OCI-LY3 (cell line): Measurements from ENCODE around the gene CEP131.

Experiments used
- H2AFZ ChIP-seq: fragments of 200-600, 300-600 bp; shearing (Covaris generic); 2 replicates; pipeline ENCODE4 v1.6.0; 2014; ENCODE audit warnings: antibody characterized with exemption, low read depth, low read length
- H3K27ac ChIP-seq: fragments of 200-600, 300-600 bp; sonication (generic); 2 replicates; pipeline ENCODE4 v1.5.1; 2014; ENCODE audit warnings: mild to moderate bottlenecking, low read length, moderate library complexity, mixed read lengths
- H3K27me3 ChIP-seq: fragments of 200-600, 300-600 bp; sonication (generic); 2 replicates; pipeline ENCODE4 v1.6.1; 2014; ENCODE audit warnings: low read depth, low read length, mixed read lengths
- H3K36me3 ChIP-seq: fragments of 200-600, 300-600 bp; sonication (generic); replicated peaks from 2 replicates; pipeline ENCODE3; 2014; ENCODE audit warnings: low read depth, low read length, mixed read lengths
- H3K4me1 ChIP-seq: fragments of 300-600, 200-600 bp; sonication (generic); 2 replicates; pipeline ENCODE4 v1.6.1; 2014; ENCODE audit warnings: low read length, mixed read lengths
- H3K4me2 ChIP-seq: fragments of 200-600, 300-600 bp; sonication (generic); 2 replicates; pipeline ENCODE4 v1.6.1; 2014; ENCODE audit warnings: low read length, mixed read lengths
- H3K4me3 ChIP-seq: fragments of 300-600, 200-600 bp; sonication (generic); 2 replicates; pipeline ENCODE4 v1.5.1; 2014; ENCODE audit warnings: antibody characterized with exemption, mild to moderate bottlenecking, low read length, moderate library complexity
- H3K79me2 ChIP-seq: fragments of 300-600, 200-600 bp; shearing (Covaris generic); 2 replicates; pipeline ENCODE4 v1.6.1; 2014; ENCODE audit warnings: mild to moderate bottlenecking, low read length, mixed read lengths
- H3K9ac ChIP-seq: fragments of 300-600, 200-600 bp; shearing (Covaris generic); 2 replicates; pipeline ENCODE4 v1.6.0; 2014; ENCODE audit warnings: mild to moderate bottlenecking, low read length, moderate library complexity
- H3K9me3 ChIP-seq: fragments of 200-600, 300-600 bp; shearing (Covaris generic); 2 replicates; pipeline ENCODE4 v1.6.1; 2014; ENCODE audit warnings: low read length, mixed read lengths; ENCODE audit not compliant: insufficient read depth
- H4K20me1 ChIP-seq: fragments of 200-600, 300-600 bp; sonication (generic); 2 replicates; pipeline ENCODE4 v1.6.1; 2016; ENCODE audit warnings: low read length, mixed read lengths; ENCODE audit not compliant: insufficient read depth
- EZH2phosphoT487 ChIP-seq: fragments of 200-600 bp; shearing (Covaris generic); IDR thresholded peaks from 2 replicates; pipeline ENCODE4 v1.6.1; 2018; ENCODE audit warnings: antibody characterized with exemption, mixed run types, low read depth
- TF ChIP-seq, protein P1 (sequence below): fragments of 200-600, 300-600 bp; sonication (generic); IDR thresholded peaks from 2 replicates; pipeline ENCODE4 v1.5.1; 2014; ENCODE audit warnings: antibody characterized with exemption, low read length, low read depth

Gene CEP131

DNA sequence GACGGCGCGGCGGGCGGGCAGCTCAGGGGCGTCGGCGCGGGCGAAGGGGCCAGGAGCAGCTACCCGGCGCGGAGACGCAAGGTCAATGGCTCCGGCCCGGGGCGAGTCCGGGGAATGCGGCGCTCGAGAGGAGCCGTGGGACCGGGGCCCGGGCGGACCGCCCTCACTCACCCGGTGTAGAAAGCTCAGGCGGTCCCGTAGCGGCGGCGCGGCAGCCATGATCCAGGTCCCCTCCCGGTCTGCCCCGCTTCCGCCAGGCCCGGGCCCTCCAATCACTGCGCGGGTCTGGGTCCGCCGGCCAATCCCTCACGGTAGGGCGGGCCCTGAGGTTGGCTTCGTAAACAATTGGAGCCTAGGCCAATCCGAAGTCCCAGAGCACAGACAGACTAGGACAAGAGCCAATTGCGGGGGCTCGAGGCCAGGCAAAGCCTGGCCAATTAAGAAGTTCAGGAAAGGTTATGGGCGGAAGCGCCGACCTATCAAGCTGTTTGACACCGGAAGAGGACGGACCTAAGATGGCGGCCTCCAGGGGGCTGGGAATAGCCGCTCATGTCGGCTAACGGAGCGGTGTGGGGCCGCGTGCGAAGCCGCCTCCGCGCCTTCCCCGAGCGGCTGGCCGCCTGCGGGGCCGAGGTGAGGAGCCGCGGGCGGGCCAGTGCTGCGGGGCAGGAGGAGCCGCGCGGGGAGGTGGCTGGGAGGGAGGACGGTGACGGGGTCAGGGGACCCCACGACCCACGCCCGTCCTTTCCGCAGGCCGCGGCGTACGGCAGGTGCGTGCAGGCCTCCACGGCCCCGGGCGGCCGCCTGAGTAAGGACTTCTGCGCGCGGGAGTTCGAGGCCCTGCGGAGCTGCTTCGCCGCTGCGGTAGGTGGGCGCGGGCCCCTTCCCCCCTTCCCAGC lies 16.3 kb upstream of the CEP131 start, which contains the start of the genes NDUFAF8 and TEPSIN:
NDUFAF8 (plus strand) TSS at position 504 of the 899 bp plus-strand sequence; CDS start at position 550, 46 bp downstream.
TEPSIN (minus strand) TSS at position 241 of the 899 bp plus-strand sequence; CDS start at position 219, 22 bp downstream.
- Histone ChIP-seq H3K4me3 (peak within 1 kb of the TSS; percentile 92), H2AFZ (no peak within 1 kb of the TSS), H4K20me1 (0 out of 2 replicates have a peak, but pooled peaks cover 4% of the 10 kb centered on the region), H3K4me2 (peak within 1 kb of the TSS; percentile 96), H3K4me1 (peaks cover 23% of the 10 kb centered on the region), H3K9me3 (no peaks in the 10 kb centered on the region), H3K79me2 (peaks cover 41% of the 10 kb centered on the region), H3K27me3 (no peaks in the 10 kb centered on the region), H3K9ac (peak within 1 kb of the TSS; percentile 78), H3K36me3 (peaks cover 18% of the 10 kb centered on the region), H3K27ac (peak within 1 kb of the TSS; percentile 64)
- TF ChIP-seq, protein P1, sequence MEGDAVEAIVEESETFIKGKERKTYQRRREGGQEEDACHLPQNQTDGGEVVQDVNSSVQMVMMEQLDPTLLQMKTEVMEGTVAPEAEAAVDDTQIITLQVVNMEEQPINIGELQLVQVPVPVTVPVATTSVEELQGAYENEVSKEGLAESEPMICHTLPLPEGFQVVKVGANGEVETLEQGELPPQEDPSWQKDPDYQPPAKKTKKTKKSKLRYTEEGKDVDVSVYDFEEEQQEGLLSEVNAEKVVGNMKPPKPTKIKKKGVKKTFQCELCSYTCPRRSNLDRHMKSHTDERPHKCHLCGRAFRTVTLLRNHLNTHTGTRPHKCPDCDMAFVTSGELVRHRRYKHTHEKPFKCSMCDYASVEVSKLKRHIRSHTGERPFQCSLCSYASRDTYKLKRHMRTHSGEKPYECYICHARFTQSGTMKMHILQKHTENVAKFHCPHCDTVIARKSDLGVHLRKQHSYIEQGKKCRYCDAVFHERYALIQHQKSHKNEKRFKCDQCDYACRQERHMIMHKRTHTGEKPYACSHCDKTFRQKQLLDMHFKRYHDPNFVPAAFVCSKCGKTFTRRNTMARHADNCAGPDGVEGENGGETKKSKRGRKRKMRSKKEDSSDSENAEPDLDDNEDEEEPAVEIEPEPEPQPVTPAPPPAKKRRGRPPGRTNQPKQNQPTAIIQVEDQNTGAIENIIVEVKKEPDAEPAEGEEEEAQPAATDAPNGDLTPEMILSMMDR = no peak
- TF ChIP-seq EZH2phosphoT487 = no peak

DNA sequence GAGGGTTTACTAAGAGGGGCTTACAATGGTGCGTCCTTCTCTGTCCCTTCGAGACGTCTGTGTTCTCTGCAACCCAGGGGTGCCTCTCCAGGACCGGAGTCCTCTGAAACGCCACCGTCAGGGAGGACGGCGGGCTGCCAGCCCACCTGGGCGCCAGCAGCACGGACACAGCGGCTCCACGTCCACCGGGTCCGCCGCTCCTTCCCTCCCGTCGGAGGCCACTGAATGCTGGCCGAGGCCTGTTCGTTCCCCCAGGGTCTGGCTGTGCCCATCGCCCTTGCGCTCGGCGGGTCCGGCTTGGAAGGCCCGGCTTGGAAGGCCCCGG lies 15.7 kb upstream of the CEP131 start:
- Histone ChIP-seq H4K20me1 (0 out of 2 replicates have a peak, but pooled peaks cover 4% of the 10 kb centered on the region), H3K4me1 (peaks cover 23% of the 10 kb centered on the region), H3K4me3 (peak overlapping the region; percentile 92), H3K79me2 (peaks cover 41% of the 10 kb centered on the region), H3K27me3 (no peaks in the 10 kb centered on the region), H2AFZ (no peak overlapping the region), H3K9ac (peak overlapping the region; percentile 71), H3K27ac (no peak overlapping the region), H3K4me2 (peak overlapping the region; percentile 94), H3K9me3 (no peaks in the 10 kb centered on the region), H3K36me3 (peaks cover 18% of the 10 kb centered on the region)
- TF ChIP-seq, protein P1 = no peak
- no peak for TF ChIP-seq EZH2phosphoT487

DNA sequence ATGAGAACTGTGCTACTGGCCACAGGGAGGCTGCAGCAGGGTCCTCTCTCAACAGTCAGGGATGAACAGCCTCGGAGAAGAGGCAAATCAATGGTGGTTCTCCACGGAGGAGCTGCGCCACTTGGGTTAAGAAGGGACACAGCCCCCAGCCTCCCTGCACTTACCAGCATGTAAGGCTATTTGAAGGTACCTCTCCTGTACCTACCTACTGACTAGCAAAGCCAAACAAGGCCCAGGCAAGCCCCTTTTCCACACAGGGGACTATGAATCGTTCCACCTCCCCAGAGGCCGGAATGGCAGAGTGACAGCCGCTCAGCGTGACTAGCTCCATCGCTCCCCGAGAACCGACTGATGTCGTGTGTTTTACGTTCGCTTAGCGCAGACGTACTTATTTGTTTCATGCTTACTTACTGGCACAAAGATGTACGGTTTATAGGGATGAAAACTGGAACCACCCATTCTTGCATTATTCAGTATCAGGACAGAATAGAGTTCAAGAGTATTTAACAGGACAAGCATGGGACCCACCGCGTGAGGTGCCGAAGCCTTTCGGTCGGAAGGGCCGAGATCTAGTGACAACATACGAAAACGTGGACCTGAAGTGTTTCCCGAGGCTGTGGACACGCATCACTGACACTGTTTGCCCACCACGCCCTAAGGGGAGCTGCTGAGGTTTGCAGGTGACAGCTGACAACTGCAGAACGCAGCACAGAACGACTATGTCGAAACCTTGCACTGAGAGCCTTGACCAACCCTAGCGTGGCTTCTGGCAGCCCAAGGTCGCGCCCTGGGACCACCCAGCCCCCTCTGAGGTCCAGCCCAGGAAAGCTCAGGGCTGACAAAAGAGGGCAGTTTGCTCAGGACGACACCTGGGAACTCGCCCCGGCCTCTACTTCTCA lies 15.1 kb upstream of the CEP131 start:
- Histone ChIP-seq H3K79me2 (peaks cover 41% of the 10 kb centered on the region), H3K27me3 (no peaks in the 10 kb centered on the region), H4K20me1 (0 out of 2 replicates have a peak, but pooled peaks cover 4% of the 10 kb centered on the region), H3K36me3 (peaks cover 18% of the 10 kb centered on the region), H3K9me3 (no peaks in the 10 kb centered on the region), H3K4me1 (peaks cover 23% of the 10 kb centered on the region), H3K4me2 (peak overlapping the region; percentile 94), H3K9ac (peak overlapping the region; percentile 71), H3K4me3 (peak overlapping the region; percentile 92), H3K27ac (no peak overlapping the region), H2AFZ (no peak overlapping the region)
- no peak for TF ChIP-seq EZH2phosphoT487
- TF ChIP-seq, protein P1 = no peak
